Heart left ventricle (tissue), 16 donors: Measurements from ENCODE around the gene RRBP1. TPM values are rescaled to one million over a fixed set of nuclear protein-coding genes. Genes with fewer than 3 reads are reported as not detected.
A peak's percentile ranks its signal among the peaks of the same experiment; 100 is the strongest.

Experiments
- ATAC-seq, 4 donors: fragments of 200-7000 bp; cut with Tn5 transposase; one replicate each; pipeline ENCODE4 v1.9.1; 2020 to 2022; ENCODE audit warnings: moderate library complexity in 4 of 4, mild to moderate bottlenecking in 3 of 4, moderate number of reproducible peaks in 1 of 4
- DNase-seq, 5 donors: peaks; one replicate each; pipeline ENCODE4 v3.0.0-alpha.2; 2020
- H3K27ac ChIP-seq, 12 donors: fragments of 200-600 bp; sonication (generic) in 4 of 12; one replicate each; pipeline versions ENCODE4 v1.5.0 to v1.8.0; 2016 to 2022; ENCODE audit warnings: mild to moderate bottlenecking in 2 of 12
- H3K27me3 ChIP-seq, 9 donors: fragments of 200-600 bp; sonication (generic) in 2 of 9; one replicate each; pipeline versions ENCODE4 v1.5.1 to v1.8.0; 2016 to 2022; ENCODE audit warnings: mild to moderate bottlenecking in 3 of 9
- H3K36me3 ChIP-seq, 9 donors: fragments of 200-600 bp; sonication (generic) in 2 of 9; one replicate each; pipeline versions ENCODE4 v1.5.0 to v1.8.0; 2018 to 2022; ENCODE audit warnings: mild to moderate bottlenecking in 2 of 9
- H3K4me1 ChIP-seq, 12 donors: fragments of 200-600 bp; sonication (generic) in 4 of 12; one replicate each; pipeline versions ENCODE4 v1.5.0 to v1.8.0; 2016 to 2022; ENCODE audit warnings: mild to moderate bottlenecking in 3 of 12
- H3K4me3 ChIP-seq, 12 donors: fragments of 200-600 bp; sonication (generic) in 4 of 12; one replicate each; pipeline versions ENCODE4 v1.5.0 to v1.8.0; 2017 to 2022; ENCODE audit warnings: mild to moderate bottlenecking in 9 of 12, moderate library complexity in 4 of 12
- H3K9me3 ChIP-seq, 12 donors: fragments of 200-600 bp; sonication (generic) in 4 of 12; one replicate each; pipeline versions ENCODE4 v1.5.0 to v1.8.0; 2016 to 2022; ENCODE audit warnings: mild to moderate bottlenecking in 1 of 12
- POLR2A ChIP-seq, 2 donors: fragments of 450-650 bp; IDR thresholded peaks; one replicate each; pipeline ENCODE4 v1.6.1; 2017; ENCODE audit warnings: antibody characterized with exemption in 2 of 2, mild to moderate bottlenecking in 2 of 2, moderate library complexity in 2 of 2
- WGBS, 4 donors: extraction: QIAGEN DNeasy Blood & Tissue Kit in 2 of 4; methylation state at CpG; one replicate each; pipeline versions ENCODE4 v1.1.5 to v1.1.7; 2013 to 2018; 5-methylcytosine and 5-hydroxymethylcytosine counted together
- intact Hi-C, 10 donors: fragments of 100-400 bp; cut with DNase I; formaldehyde crosslinking; loops; one replicate each; pipeline versions ENCODE4 v1.11.1 to v1.14.2; 2022
- polyA plus RNA-seq, 2 donors: library from polyadenylated mRNA; stranded (reverse); fragments of 200-250 nt; gene quantifications; one replicate each; pipeline ENCODE4 v1.2.3, GENCODE V29; 2013
- total RNA-seq, 9 donors: library from RNA; depleted of rRNA in 2 of 9; stranded (reverse); fragments of >200 nt in 2 of 9; fragmentation: NEBNext Ultra II Directional in 3 of 9; extraction: Animal tissue kit (Norgen Biotek cat#: 25700) in 3 of 9; gene quantifications; one replicate each; pipeline versions ENCODE4 v1.1.0 to v1.2.4, GENCODE V29; 2016 to 2023
- TF ChIP-seq, protein P1 (sequence below), 12 donors: fragments of 200-600 bp; sonication (generic) in 4 of 12; IDR thresholded peaks; one replicate each; pipeline versions ENCODE4 v1.5.0 to v1.8.0; 2018 to 2022; ENCODE audit warnings: antibody characterized with exemption in 12 of 12, mild to moderate bottlenecking in 5 of 12
- donor health status: ischemic (EF 13 %, LVEDD 7.1; RV severe dilation, severe dysfunction).
- donor health status: healthy with polysubstance abuse.
- donor health status: DM: no; HTN: yes; CAD: no.
- donor health status: DM: no; HTN: no; CAD: no.
- donor health status: ischemic (EF 25% LVEDD 6.9; RV normal size, moderate dysfunction).
- donor health status: ischemic (EF 25% LVEDD 5.7; RV mildly dilated, moderate dysfunction).
- donor health status: healthy.
- donor health status: DM: yes; HTN: yes; CAD: no.
- donor health status: ischemic (EF 35%, LVEDD 5.7; RV mildly dilated, moderate dysfunction).
- donor health status: nonischemic (EF 11% LVEDD 7.7; RV severe dilation, severe dysfunction).
- donor health status: DM: yes; HTN: yes; CAD: no.
- donor health status: PGD.
- donor health status: ischemic (EF 29% LVEDD 5.4; RV normal size, mild dysfunction).
- donor health status: nonischemic (EF 23%, LVEDD 6.1; RV moderate dilation, normal function).

Gene RRBP1
- total and polyA plus RNA-seq, 11 donors: 24.9 to 91.3 (median 40.0) TPM

GRCh38 chr20:17683218-17684076 lies 1.4 kb upstream of the RRBP1 start:
- no peak for ATAC-seq

GRCh38 chr20:17682889-17683198 lies 802 bp upstream of the RRBP1 start:
- intact Hi-C loops: loop anchor here in 8 of 10 donors (1.0 to 10.0 kb wide), 9 partner anchors 68 to 286 kb away; partner anchors contain the start of genes MGME1 (in 1 of the 8) and SNX5 (in 1 of the 8)
- no peak for ATAC-seq
- Histone ChIP-seq H3K4me1 (peaks cover 0 to 31% (median 17%) of the 10 kb centered on the region in 12 donors), H3K9me3 (peaks cover 0 to 10% (median 0%) of the 10 kb centered on the region in 12 donors), H3K27ac (peak overlapping the region in 10 of 12 donors; percentile 60 to 94 (median 81)), H3K36me3 (peaks cover 0 to 19% (median 11%) of the 10 kb centered on the region in 9 donors), H3K4me3 (peak overlapping the region; percentile 25 to 95 (median 85)), H3K27me3 (no peaks in the 10 kb centered on the region)
- no peak for DNase-seq
- no peak for TF ChIP-seq POLR2A (IDR thresholded peaks at IDR 0.05)
- TF ChIP-seq, protein P1, sequence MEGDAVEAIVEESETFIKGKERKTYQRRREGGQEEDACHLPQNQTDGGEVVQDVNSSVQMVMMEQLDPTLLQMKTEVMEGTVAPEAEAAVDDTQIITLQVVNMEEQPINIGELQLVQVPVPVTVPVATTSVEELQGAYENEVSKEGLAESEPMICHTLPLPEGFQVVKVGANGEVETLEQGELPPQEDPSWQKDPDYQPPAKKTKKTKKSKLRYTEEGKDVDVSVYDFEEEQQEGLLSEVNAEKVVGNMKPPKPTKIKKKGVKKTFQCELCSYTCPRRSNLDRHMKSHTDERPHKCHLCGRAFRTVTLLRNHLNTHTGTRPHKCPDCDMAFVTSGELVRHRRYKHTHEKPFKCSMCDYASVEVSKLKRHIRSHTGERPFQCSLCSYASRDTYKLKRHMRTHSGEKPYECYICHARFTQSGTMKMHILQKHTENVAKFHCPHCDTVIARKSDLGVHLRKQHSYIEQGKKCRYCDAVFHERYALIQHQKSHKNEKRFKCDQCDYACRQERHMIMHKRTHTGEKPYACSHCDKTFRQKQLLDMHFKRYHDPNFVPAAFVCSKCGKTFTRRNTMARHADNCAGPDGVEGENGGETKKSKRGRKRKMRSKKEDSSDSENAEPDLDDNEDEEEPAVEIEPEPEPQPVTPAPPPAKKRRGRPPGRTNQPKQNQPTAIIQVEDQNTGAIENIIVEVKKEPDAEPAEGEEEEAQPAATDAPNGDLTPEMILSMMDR (IDR thresholded peaks at IDR 0.05): no peak
- 35 to 42% (median 39%) methylated on average over 10 of the region's 10 CpGs for WGBS, 4 donors

More at GRCh38 chr20:17683218-17684076, 1.4 kb upstream of the RRBP1 start:
- no peaks in the 10 kb centered on the region for H3K27me3 ChIP-seq
- peaks cover 0 to 10% (median 0%) of the 10 kb centered on the region in 12 donors for H3K9me3 ChIP-seq
- intact Hi-C loops: loop anchor here in 8 of 10 donors (2.0 to 10.0 kb wide), 8 partner anchors 67 to 285 kb away; partner anchors contain the start of genes MGME1 (in 1 of the 8) and SNX5 (in 1 of the 8)
- H3K4me1 ChIP-seq: peaks cover 0 to 26% (median 17%) of the 10 kb centered on the region in 12 donors
- no peak for DNase-seq
- peak overlapping the region in 2 of 12 donors; percentile 79 to 88 for H3K4me3 ChIP-seq
- WGBS, 4 donors: 74 to 81% (median 79%) methylated on average over 10 of the region's 10 CpGs
- no peak overlapping the region for H3K27ac ChIP-seq
- peaks cover 0 to 13% (median 5%) of the 10 kb centered on the region in 9 donors for H3K36me3 ChIP-seq
- TF ChIP-seq POLR2A (IDR thresholded peaks at IDR 0.05): no peak
- TF ChIP-seq, protein P1 (IDR thresholded peaks at IDR 0.05): no peak

GRCh38 chr20:17681726-17682102 lies 328 bp downstream of the RRBP1 start:
- intact Hi-C loops: loop anchor here (1.0 to 10.0 kb wide), 13 partner anchors 69 to 287 kb away; partner anchors contain the start of genes MGME1 (in 1 of the 10) and SNX5 (in 1 of the 10)
- Histone ChIP-seq H3K27ac (peak overlapping the region; percentile 81 to 95 (median 92)), H3K4me3 (peak overlapping the region; percentile 64 to 95 (median 85)), H3K27me3 (no peaks in the 10 kb centered on the region), H3K4me1 (peaks cover 0 to 42% (median 18%) of the 10 kb centered on the region in 12 donors), H3K36me3 (peaks cover 0 to 30% (median 18%) of the 10 kb centered on the region in 9 donors), H3K9me3 (peaks cover 0 to 6% (median 0%) of the 10 kb centered on the region in 12 donors)
- DNase-seq (no peak), ATAC-seq (no peak)
- TF ChIP-seq POLR2A (IDR thresholded peaks at IDR 0.05): no peak
- TF ChIP-seq, protein P1 (IDR thresholded peaks at IDR 0.05): no peak
- 0 to 1% (median 1%) methylated on average over 5 to 65 of the region's 65 CpGs for WGBS, 4 donors
